SK-N-SH (cell line): ENCODE results near the gene BCL11B. TPM values are rescaled to one million over a fixed set of nuclear protein-coding genes. Genes with fewer than 3 reads are reported as not detected.

Experiments
- CTCF ChIA-PET: fragments of 300-600, 350-600 bp; formaldehyde crosslinking; extraction: SDS; loops from one replicate; lab custom pipeline; 2021; lab: Yijun Ruan, JAX
- POLR2A ChIA-PET: fragments of 350-600 bp; sonication (Branson Sonifier 250); formaldehyde crosslinking; extraction: SDS; loops from one replicate; lab custom pipeline; 2020; ENCODE audit warnings: antibody characterized with exemption, inconsistent platforms; lab: Yijun Ruan, JAX
- DNase-seq: peaks from one replicate; pipeline ENCODE4 v3.0.0; 2012
- H2AFZ ChIP-seq: fragments of 200-600 bp; sonication (generic); 2 replicates; pipeline ENCODE4 v1.8.1; 2016; ENCODE audit warnings: antibody characterized with exemption, mild to moderate bottlenecking, low read depth
- H3F3A ChIP-seq: fragments of 200-600 bp; sonication (generic); replicated peaks from 2 replicates; pipeline ENCODE3; 2016; ENCODE audit warnings: antibody characterized with exemption, mild to moderate bottlenecking; ENCODE audit not compliant: insufficient read depth
- H3K27ac ChIP-seq, 2 experiments: fragments of 200-500 bp in 1 of 2; fragments of 200-600 bp in 1 of 2; sonication (Bioruptor generic) in 1 of 2; sonication (generic), shearing (Covaris generic) in 1 of 2; 2 replicates each; pipeline versions ENCODE4 v1.5.1 to v1.6.1; 2014 to 2016; ENCODE audit warnings: low read depth in 2 of 2, inconsistent platforms in 1 of 2, low read length in 1 of 2, mild to moderate bottlenecking in 1 of 2, mixed read lengths in 1 of 2
- H3K27me3 ChIP-seq: fragments of 200-600 bp; sonication (generic), shearing (Covaris generic); 2 replicates; pipeline ENCODE4 v1.6.1; 2016; ENCODE audit warnings: mixed run types; ENCODE audit not compliant: insufficient read depth
- H3K36me3 ChIP-seq, 2 experiments: fragments of 200-500 bp in 1 of 2; fragments of 200-600 bp in 1 of 2; sonication (Bioruptor generic) in 1 of 2; sonication (generic) in 1 of 2; replicated peaks in 1 of 2; 2 replicates each; pipeline versions ENCODE3 to v1.5.1; 2014 to 2016; ENCODE audit warnings: low read length in 1 of 2, mild to moderate bottlenecking in 1 of 2; ENCODE audit not compliant: insufficient read depth in 2 of 2, control insufficient read depth in 1 of 2
- H3K4me1 ChIP-seq, 2 experiments: fragments of 200-500 bp in 1 of 2; fragments of 200-600 bp in 1 of 2; sonication (Bioruptor generic) in 1 of 2; sonication (generic), shearing (Covaris generic) in 1 of 2; 2 replicates each; pipeline versions ENCODE4 v1.5.1 to v1.6.1; 2014 to 2016; ENCODE audit warnings: low read depth in 1 of 2, low read length in 1 of 2, mixed run types in 1 of 2; ENCODE audit not compliant: insufficient read depth in 2 of 2, control insufficient read depth in 1 of 2
- H3K4me2 ChIP-seq: fragments of 200-600 bp; sonication (generic), shearing (Covaris generic); 2 replicates; pipeline ENCODE4 v1.6.1; 2017; ENCODE audit warnings: mixed run types
- H3K4me3 ChIP-seq, 2 experiments: fragments of 200-500 bp in 1 of 2; fragments of 200-600 bp in 1 of 2; sonication (Bioruptor generic) in 1 of 2; sonication (generic), shearing (Covaris generic) in 1 of 2; 2 replicates each; pipeline versions ENCODE4 v1.5.1 to v1.8.1; 2014 to 2016; ENCODE audit warnings: low read depth in 2 of 2, inconsistent platforms in 1 of 2, low read length in 1 of 2, mild to moderate bottlenecking in 1 of 2, mixed read lengths in 1 of 2, moderate library complexity in 1 of 2
- H3K79me2 ChIP-seq: fragments of 200-600 bp; sonication (generic); 2 replicates; pipeline ENCODE4 v1.8.1; 2017; ENCODE audit warnings: mild to moderate bottlenecking; ENCODE audit not compliant: insufficient read depth
- H3K9ac ChIP-seq: fragments of 200-600 bp; sonication (generic); 2 replicates; pipeline ENCODE4 v1.6.1; 2017; ENCODE audit warnings: mixed run types
- H3K9me2 ChIP-seq: fragments of 200-600 bp; sonication (generic); 2 replicates; pipeline ENCODE4 v1.6.1; 2017; ENCODE audit warnings: mixed run types
- H3K9me3 ChIP-seq: fragments of 200-600 bp; sonication (generic); 2 replicates; pipeline ENCODE4 v1.6.1; 2017; ENCODE audit warnings: mixed run types, mild to moderate bottlenecking, moderate library complexity
- H4K20me1 ChIP-seq: fragments of 200-600 bp; sonication (generic); 2 replicates; pipeline ENCODE4 v1.6.1; 2017; ENCODE audit warnings: mild to moderate bottlenecking, mixed run types; ENCODE audit not compliant: insufficient read depth
- CHD2 ChIP-seq: fragments of 150-350 bp; IDR thresholded peaks from 2 replicates; pipeline ENCODE4 v1.6.1; 2018; ENCODE audit warnings: low read length; ENCODE audit not compliant: partially characterized antibody
- ELF1 ChIP-seq: IDR thresholded peaks from 2 replicates; pipeline ENCODE4 v1.4.0; 2012
- EP300 ChIP-seq, 2 experiments: IDR thresholded peaks; 2 replicates each; pipeline versions ENCODE4 v1.4.0 to v1.6.1; 2012; ENCODE audit warnings: borderline replicate concordance in 1 of 2, low read depth in 1 of 2, low read length in 1 of 2
- FOSL2 ChIP-seq: IDR thresholded peaks from 2 replicates; pipeline ENCODE4 v1.4.0; 2012; ENCODE audit warnings: low read depth, mild to moderate bottlenecking, moderate library complexity, borderline replicate concordance
- GABPA ChIP-seq: IDR thresholded peaks from 2 replicates; pipeline ENCODE4 v1.4.0; 2012; ENCODE audit warnings: low read depth, mild to moderate bottlenecking
- MEF2A ChIP-seq: IDR thresholded peaks from 2 replicates; pipeline ENCODE4 v1.4.0; 2012; ENCODE audit warnings: low read depth, borderline replicate concordance
- MXI1 ChIP-seq: IDR thresholded peaks from 2 replicates; pipeline ENCODE4 v1.6.1; 2012; ENCODE audit warnings: mild to moderate bottlenecking, low read depth, low read length, improper control_type of control experiment
- NFIC ChIP-seq: IDR thresholded peaks from 2 replicates; pipeline ENCODE4 v1.4.0; 2012; ENCODE audit warnings: borderline replicate concordance
- RFX5 ChIP-seq: IDR thresholded peaks from 2 replicates; pipeline ENCODE4 v1.6.1; 2012; ENCODE audit warnings: mild to moderate bottlenecking, improper control_type of control experiment, low read length
- RXRA ChIP-seq: IDR thresholded peaks from 2 replicates; pipeline ENCODE4 v1.4.0; 2012; ENCODE audit warnings: low read depth, mild to moderate bottlenecking, borderline replicate concordance
- SIN3A ChIP-seq: IDR thresholded peaks from 2 replicates; pipeline ENCODE4 v1.6.1; 2012; ENCODE audit warnings: low read depth, mild to moderate bottlenecking, low read length, moderate library complexity, borderline replicate concordance
- TAF1 ChIP-seq: IDR thresholded peaks from 2 replicates; pipeline ENCODE4 v1.6.1; 2012; ENCODE audit warnings: low read depth, mild to moderate bottlenecking, low read length, moderate library complexity, borderline replicate concordance
- TCF12 ChIP-seq: IDR thresholded peaks from 2 replicates; pipeline ENCODE4 v1.4.0; 2012
- TEAD4 ChIP-seq: IDR thresholded peaks from 2 replicates; pipeline ENCODE4 v1.4.0; 2012; ENCODE audit warnings: mild to moderate bottlenecking, borderline replicate concordance; ENCODE audit not compliant: insufficient read depth
- YY1 ChIP-seq: IDR thresholded peaks from 2 replicates; pipeline ENCODE4 v1.4.0; 2012; ENCODE audit warnings: low read depth, mild to moderate bottlenecking
- ZBTB33 ChIP-seq: IDR thresholded peaks from 2 replicates; pipeline ENCODE4 v1.4.0; 2012; ENCODE audit warnings: low read depth, borderline replicate concordance
- WGBS: methylation state at CpG from one replicate; pipeline ENCODE4 v1.1.6; 2017; ENCODE audit warnings: low lambda C conversion rate; 5-methylcytosine and 5-hydroxymethylcytosine counted together
- polyA plus RNA-seq, 3 experiments: library from polyadenylated mRNA; depleted of rRNA; stranded (reverse); fragments of >200 nt; gene quantifications; 2 replicates each; pipeline ENCODE4 v1.2.3, GENCODE V29; 2012
- TF ChIP-seq, protein P1 (sequence below): IDR thresholded peaks from 2 replicates; pipeline ENCODE4 v1.4.0; 2012; ENCODE audit warnings: low read depth
- TF ChIP-seq, protein P2 (sequence below): fragments of 200-600 bp; sonication (generic); IDR thresholded peaks from 2 replicates; pipeline ENCODE4 v1.6.1; 2017; ENCODE audit warnings: antibody characterized with exemption, mild to moderate bottlenecking, moderate library complexity
- TF ChIP-seq, protein P3 (sequence below): IDR thresholded peaks from 2 replicates; pipeline ENCODE4; 2012

The BCL11B gene
- polyA plus RNA-seq, 1 of the 3 experiments (the other 2 are of a cell fraction): not detected

- Histone ChIP-seq H3K79me2 (no peaks in the 10 kb centered on the region), H4K20me1 (no peaks in the 10 kb centered on the region), H3F3A (no peaks in the 10 kb centered on the region), H3K9me3 (no peaks in the 10 kb centered on the region; the same call in 1 of the 2 replicates), H3K4me1 (no peaks in the 10 kb centered on the region), H3K9ac (no peak overlapping the region), H3K9me2 (no peaks in the 10 kb centered on the region), H3K4me2 (no peak overlapping the region), H3K27me3 (peaks cover 38% of the 10 kb centered on the region), H2AFZ (no peak overlapping the region), H3K27ac (no peak overlapping the region), H3K36me3 (no peaks in the 10 kb centered on the region), H3K4me3 (no peak overlapping the region)
- 6% methylated on average over 22 of the region's 22 CpGs for WGBS
- CTCF ChIA-PET: no interaction called here
- DNase-seq: no peak
- POLR2A ChIA-PET: no interaction called here
- TF ChIP-seq MXI1: no peak
- TF ChIP-seq EP300 (IDR thresholded peaks at IDR 0.05; ENCODE audit: borderline replicate concordance in 1 of 2, low read depth in 1 of 2, low read length in 1 of 2): no peak
- no peak for TF ChIP-seq YY1
- no peak for TF ChIP-seq CHD2
- no peak for TF ChIP-seq RXRA
- TF ChIP-seq, protein P1, sequence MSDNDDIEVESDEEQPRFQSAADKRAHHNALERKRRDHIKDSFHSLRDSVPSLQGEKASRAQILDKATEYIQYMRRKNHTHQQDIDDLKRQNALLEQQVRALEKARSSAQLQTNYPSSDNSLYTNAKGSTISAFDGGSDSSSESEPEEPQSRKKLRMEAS: no peak
- TF ChIP-seq, protein P2, sequence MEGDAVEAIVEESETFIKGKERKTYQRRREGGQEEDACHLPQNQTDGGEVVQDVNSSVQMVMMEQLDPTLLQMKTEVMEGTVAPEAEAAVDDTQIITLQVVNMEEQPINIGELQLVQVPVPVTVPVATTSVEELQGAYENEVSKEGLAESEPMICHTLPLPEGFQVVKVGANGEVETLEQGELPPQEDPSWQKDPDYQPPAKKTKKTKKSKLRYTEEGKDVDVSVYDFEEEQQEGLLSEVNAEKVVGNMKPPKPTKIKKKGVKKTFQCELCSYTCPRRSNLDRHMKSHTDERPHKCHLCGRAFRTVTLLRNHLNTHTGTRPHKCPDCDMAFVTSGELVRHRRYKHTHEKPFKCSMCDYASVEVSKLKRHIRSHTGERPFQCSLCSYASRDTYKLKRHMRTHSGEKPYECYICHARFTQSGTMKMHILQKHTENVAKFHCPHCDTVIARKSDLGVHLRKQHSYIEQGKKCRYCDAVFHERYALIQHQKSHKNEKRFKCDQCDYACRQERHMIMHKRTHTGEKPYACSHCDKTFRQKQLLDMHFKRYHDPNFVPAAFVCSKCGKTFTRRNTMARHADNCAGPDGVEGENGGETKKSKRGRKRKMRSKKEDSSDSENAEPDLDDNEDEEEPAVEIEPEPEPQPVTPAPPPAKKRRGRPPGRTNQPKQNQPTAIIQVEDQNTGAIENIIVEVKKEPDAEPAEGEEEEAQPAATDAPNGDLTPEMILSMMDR: no peak
- no peak for TF ChIP-seq GABPA
- TF ChIP-seq SIN3A: no peak
- TF ChIP-seq FOSL2: no peak
- no peak for TF ChIP-seq NFIC
These were observed 123.0 kb downstream of the BCL11B start for GRCh38 chr14:99148861-99149610.

GRCh38 chr14:99148131-99148530, 123.9 kb downstream of the BCL11B start:
- Histone ChIP-seq H3K27ac (no peak overlapping the region), H3F3A (no peaks in the 10 kb centered on the region), H3K4me3 (no peak overlapping the region), H2AFZ (no peak overlapping the region), H3K9ac (no peak overlapping the region), H3K9me2 (no peaks in the 10 kb centered on the region), H3K4me2 (no peak overlapping the region), H3K9me3 (no peaks in the 10 kb centered on the region; the same call in 1 of the 2 replicates), H4K20me1 (no peaks in the 10 kb centered on the region), H3K36me3 (no peaks in the 10 kb centered on the region), H3K4me1 (no peaks in the 10 kb centered on the region)
- ChIA-PET POLR2A (no interaction called here), CTCF (no interaction called here)
- no peak for DNase-seq
- 7% methylated on average over 5 of the region's 8 CpGs for WGBS
- TF ChIP-seq ZBTB33: no peak
- no peak for TF ChIP-seq RFX5
- TF ChIP-seq ELF1: no peak
- no peak for TF ChIP-seq TAF1
- TF ChIP-seq NFIC: no peak
- no peak for TF ChIP-seq TCF12
- no peak for TF ChIP-seq TEAD4
- TF ChIP-seq, protein P3, sequence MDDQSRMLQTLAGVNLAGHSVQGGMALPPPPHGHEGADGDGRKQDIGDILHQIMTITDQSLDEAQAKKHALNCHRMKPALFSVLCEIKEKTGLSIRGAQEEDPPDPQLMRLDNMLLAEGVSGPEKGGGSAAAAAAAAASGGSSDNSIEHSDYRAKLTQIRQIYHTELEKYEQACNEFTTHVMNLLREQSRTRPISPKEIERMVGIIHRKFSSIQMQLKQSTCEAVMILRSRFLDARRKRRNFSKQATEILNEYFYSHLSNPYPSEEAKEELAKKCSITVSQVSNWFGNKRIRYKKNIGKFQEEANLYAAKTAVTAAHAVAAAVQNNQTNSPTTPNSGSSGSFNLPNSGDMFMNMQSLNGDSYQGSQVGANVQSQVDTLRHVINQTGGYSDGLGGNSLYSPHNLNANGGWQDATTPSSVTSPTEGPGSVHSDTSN: no peak
- TF ChIP-seq RXRA: no peak
- TF ChIP-seq EP300 (IDR thresholded peaks at IDR 0.05; ENCODE audit: borderline replicate concordance in 1 of 2, low read depth in 1 of 2, low read length in 1 of 2): no peak
- no peak for TF ChIP-seq MXI1
- TF ChIP-seq MEF2A: no peak
- TF ChIP-seq, all 33 proteins: peak for 0
- Histone ChIP-seq H3K27me3 (peaks cover 41% of the 10 kb centered on the region), H3K79me2 (no peaks in the 10 kb centered on the region)
